Measurements from ENCODE around the gene KLC1.

The KLC1 gene

GRCh38 chr14:103619057-103619456, 10.0 kb upstream of the KLC1 start:
- no peak overlapping the region for H3K4me2 ChIP-seq (ENCODE audit: insufficient read depth, low read length, poor library complexity, severe bottlenecking)
- H3K23ac ChIP-seq (ENCODE audit: low read depth, low read length, poor library complexity): no peak overlapping the region
- no peak overlapping the region for H3K14ac ChIP-seq (ENCODE audit: low read length)
- H2BK12ac ChIP-seq (ENCODE audit: low read length): no peak overlapping the region
- no peak overlapping the region for H3K27ac ChIP-seq (replicated peaks; ENCODE audit: low read length)
- no peak overlapping the region for H2BK15ac ChIP-seq (ENCODE audit: low read length)
- H2AK5ac ChIP-seq (ENCODE audit: low read depth, low read length): no peak overlapping the region
- H2BK5ac ChIP-seq (ENCODE audit: low read length): no peak overlapping the region
- H3K4me3 ChIP-seq (ENCODE audit: low read length in 2 of 2): no peak overlapping the region
- peaks cover 0 to under 1% of the 10 kb centered on the region in 2 donors for H3K4me1 ChIP-seq (ENCODE audit: control insufficient read depth in 2 of 2, insufficient read depth in 1 of 2, low read depth in 1 of 2, low read length in 2 of 2)
- no CpG with 5 or more reads among the region's 5 CpGs for WGBS, 2 donors (ENCODE audit: extremely low coverage in 2 of 2, insufficient read length in 2 of 2, insufficient replicate concordance in 1 of 2)
- H4K8ac ChIP-seq (ENCODE audit: low read depth, low read length): no peak overlapping the region
- no peak for DNase-seq (ENCODE audit: low spot score)
- H3K4ac ChIP-seq (ENCODE audit: low read length): no peak overlapping the region
- no peak overlapping the region for H2BK120ac ChIP-seq (ENCODE audit: low read depth, low read length)
- no peak overlapping the region for H3K9ac ChIP-seq (ENCODE audit: low read depth, low read length, poor library complexity)
- H3K79me1 ChIP-seq (ENCODE audit: low read depth, low read length): no peaks in the 10 kb centered on the region
- H2AFZ ChIP-seq (ENCODE audit: low read length): no peak overlapping the region
- H3K27me3 ChIP-seq (ENCODE audit: control insufficient read depth in 3 of 3, insufficient read depth in 3 of 3, low read depth in 1 of 3, low read length in 3 of 3): no peaks in the 10 kb centered on the region
- H3K18ac ChIP-seq (ENCODE audit: low read length): no peak overlapping the region
- no peak overlapping the region for H4K91ac ChIP-seq (ENCODE audit: low read depth, low read length, poor library complexity)
- H3K9me3 ChIP-seq (replicated peaks in 1 of 2; ENCODE audit: control insufficient read depth in 2 of 2, insufficient read depth in 1 of 2, low read depth in 1 of 2, low read length in 2 of 2): no peaks in the 10 kb centered on the region
- no peaks in the 10 kb centered on the region for H3K36me3 ChIP-seq (replicated peaks in 1 of 2; ENCODE audit: control insufficient read depth in 2 of 2, insufficient read depth in 2 of 2, low read length in 2 of 2)

- Histone ChIP-seq H3K79me1 (ENCODE audit: low read depth, low read length) (no peaks in the 10 kb centered on the region), H3K36me3 (replicated peaks in 1 of 2; ENCODE audit: control insufficient read depth in 2 of 2, insufficient read depth in 2 of 2, low read length in 2 of 2) (no peaks in the 10 kb centered on the region), H3K14ac (ENCODE audit: low read length) (no peak overlapping the region), H3K9me3 (replicated peaks in 1 of 2; ENCODE audit: control insufficient read depth in 2 of 2, insufficient read depth in 1 of 2, low read depth in 1 of 2, low read length in 2 of 2) (no peaks in the 10 kb centered on the region), H3K4me3 (ENCODE audit: low read length in 2 of 2) (no peak overlapping the region), H4K8ac (ENCODE audit: low read depth, low read length) (no peak overlapping the region), H2BK120ac (ENCODE audit: low read depth, low read length) (no peak overlapping the region), H2BK12ac (ENCODE audit: low read length) (no peak overlapping the region), H2AFZ (ENCODE audit: low read length) (no peak overlapping the region), H3K18ac (ENCODE audit: low read length) (no peak overlapping the region), H3K4me2 (ENCODE audit: insufficient read depth, low read length, poor library complexity, severe bottlenecking) (no peak overlapping the region), H3K9ac (ENCODE audit: low read depth, low read length, poor library complexity) (no peak overlapping the region), H3K23ac (ENCODE audit: low read depth, low read length, poor library complexity) (no peak overlapping the region), H3K27me3 (ENCODE audit: control insufficient read depth in 3 of 3, insufficient read depth in 3 of 3, low read depth in 1 of 3, low read length in 3 of 3) (no peaks in the 10 kb centered on the region), H3K4ac (ENCODE audit: low read length) (no peak overlapping the region), H3K4me1 (ENCODE audit: control insufficient read depth in 2 of 2, insufficient read depth in 1 of 2, low read depth in 1 of 2, low read length in 2 of 2) (no peaks in the 10 kb centered on the region), H2BK5ac (ENCODE audit: low read length) (no peak overlapping the region), H2BK15ac (ENCODE audit: low read length) (no peak overlapping the region), H4K91ac (ENCODE audit: low read depth, low read length, poor library complexity) (no peak overlapping the region), H2AK5ac (ENCODE audit: low read depth, low read length) (no peak overlapping the region), H3K27ac (replicated peaks; ENCODE audit: low read length) (no peak overlapping the region)
- DNase-seq (ENCODE audit: low spot score): no peak
- no CpG with 5 or more reads among the region's 5 CpGs for WGBS, 2 donors (ENCODE audit: extremely low coverage in 2 of 2, insufficient read length in 2 of 2, insufficient replicate concordance in 1 of 2)
These were observed 7.2 kb upstream of the KLC1 start for GRCh38 chr14:103621860-103622259.

GRCh38 chr14:103623308-103623707, 5.7 kb upstream of the KLC1 start:
- H2BK12ac ChIP-seq (ENCODE audit: low read length): no peak overlapping the region
- no peak overlapping the region for H2AK5ac ChIP-seq (ENCODE audit: low read depth, low read length)
- DNase-seq (ENCODE audit: low spot score): no peak
- H3K27me3 ChIP-seq (ENCODE audit: control insufficient read depth in 3 of 3, insufficient read depth in 3 of 3, low read depth in 1 of 3, low read length in 3 of 3): no peaks in the 10 kb centered on the region
- no peak overlapping the region for H3K4me3 ChIP-seq (ENCODE audit: low read length in 2 of 2)
- no peak overlapping the region for H4K91ac ChIP-seq (ENCODE audit: low read depth, low read length, poor library complexity)
- no peak overlapping the region for H4K8ac ChIP-seq (ENCODE audit: low read depth, low read length)
- no peak overlapping the region for H3K4me2 ChIP-seq (ENCODE audit: insufficient read depth, low read length, poor library complexity, severe bottlenecking)
- no peak overlapping the region for H2BK15ac ChIP-seq (ENCODE audit: low read length)
- H3K36me3 ChIP-seq (replicated peaks in 1 of 2; ENCODE audit: control insufficient read depth in 2 of 2, insufficient read depth in 2 of 2, low read length in 2 of 2): no peaks in the 10 kb centered on the region
- H3K18ac ChIP-seq (ENCODE audit: low read length): no peak overlapping the region
- no peak overlapping the region for H2AFZ ChIP-seq (ENCODE audit: low read length)
- no peak overlapping the region for H3K14ac ChIP-seq (ENCODE audit: low read length)
- H3K4ac ChIP-seq (ENCODE audit: low read length): no peak overlapping the region
- WGBS, 2 donors (ENCODE audit: extremely low coverage in 2 of 2, insufficient read length in 2 of 2, insufficient replicate concordance in 1 of 2): no CpG with 5 or more reads among the region's 4 CpGs
- H3K27ac ChIP-seq (replicated peaks; ENCODE audit: low read length): no peak overlapping the region
- H3K23ac ChIP-seq (ENCODE audit: low read depth, low read length, poor library complexity): no peak overlapping the region
- H3K4me1 ChIP-seq (ENCODE audit: control insufficient read depth in 2 of 2, insufficient read depth in 1 of 2, low read depth in 1 of 2, low read length in 2 of 2): peaks cover 3 to 7% of the 10 kb centered on the region in 2 donors
- H3K79me1 ChIP-seq (ENCODE audit: low read depth, low read length): no peaks in the 10 kb centered on the region
- no peak overlapping the region for H2BK5ac ChIP-seq (ENCODE audit: low read length)
- no peaks in the 10 kb centered on the region for H3K9me3 ChIP-seq (replicated peaks in 1 of 2; ENCODE audit: control insufficient read depth in 2 of 2, insufficient read depth in 1 of 2, low read depth in 1 of 2, low read length in 2 of 2)
- no peak overlapping the region for H3K9ac ChIP-seq (ENCODE audit: low read depth, low read length, poor library complexity)
- H2BK120ac ChIP-seq (ENCODE audit: low read depth, low read length): no peak overlapping the region

- Histone ChIP-seq H3K14ac (ENCODE audit: low read length) (no peak overlapping the region), H3K4me3 (ENCODE audit: low read length in 2 of 2) (no peak overlapping the region), H4K91ac (ENCODE audit: low read depth, low read length, poor library complexity) (no peak overlapping the region), H3K36me3 (replicated peaks in 1 of 2; ENCODE audit: control insufficient read depth in 2 of 2, insufficient read depth in 2 of 2, low read length in 2 of 2) (no peaks in the 10 kb centered on the region), H3K9me3 (replicated peaks in 1 of 2; ENCODE audit: control insufficient read depth in 2 of 2, insufficient read depth in 1 of 2, low read depth in 1 of 2, low read length in 2 of 2) (no peaks in the 10 kb centered on the region), H3K4me1 (ENCODE audit: control insufficient read depth in 2 of 2, insufficient read depth in 1 of 2, low read depth in 1 of 2, low read length in 2 of 2) (peaks cover 3 to 7% of the 10 kb centered on the region in 2 donors), H2BK5ac (ENCODE audit: low read length) (no peak overlapping the region), H3K4me2 (ENCODE audit: insufficient read depth, low read length, poor library complexity, severe bottlenecking) (no peak overlapping the region), H2BK12ac (ENCODE audit: low read length) (no peak overlapping the region), H2BK15ac (ENCODE audit: low read length) (no peak overlapping the region), H3K9ac (ENCODE audit: low read depth, low read length, poor library complexity) (peak overlapping the region; percentile 21), H3K4ac (ENCODE audit: low read length) (peak overlapping the region; percentile 37), H4K8ac (ENCODE audit: low read depth, low read length) (no peak overlapping the region), H2AK5ac (ENCODE audit: low read depth, low read length) (peak overlapping the region; percentile 90), H3K27ac (replicated peaks; ENCODE audit: low read length) (no peak overlapping the region), H3K23ac (ENCODE audit: low read depth, low read length, poor library complexity) (peak overlapping the region; percentile 23), H2BK120ac (ENCODE audit: low read depth, low read length) (no peak overlapping the region), H3K79me1 (ENCODE audit: low read depth, low read length) (no peaks in the 10 kb centered on the region), H2AFZ (ENCODE audit: low read length) (no peak overlapping the region), H3K18ac (ENCODE audit: low read length) (no peak overlapping the region), H3K27me3 (ENCODE audit: control insufficient read depth in 3 of 3, insufficient read depth in 3 of 3, low read depth in 1 of 3, low read length in 3 of 3) (no peaks in the 10 kb centered on the region)
- WGBS, 2 donors (ENCODE audit: extremely low coverage in 2 of 2, insufficient read length in 2 of 2, insufficient replicate concordance in 1 of 2): no CpG with 5 or more reads among the region's 16 CpGs
- DNase-seq (ENCODE audit: low spot score): no peak
These were observed 5.0 kb upstream of the KLC1 start for GRCh38 chr14:103623883-103624482.

Data from neuronal stem cell (in vitro differentiated cells).